Stimulated activated CD8-positive, alpha-beta memory T cell treated with anti-CD3 and anti-CD28 coated beads, Interleukin-7, amount 100 ng/mL, for 4 hours (primary cell): Measurements from ENCODE around the gene ATP2B2.

Experiments
- DNase-seq, 2 donors: peaks; one replicate each; pipeline ENCODE4 v3.0.0-alpha.2; 2020; ENCODE audit warnings: low read depth in 2 of 2

Gene ATP2B2

DNA sequence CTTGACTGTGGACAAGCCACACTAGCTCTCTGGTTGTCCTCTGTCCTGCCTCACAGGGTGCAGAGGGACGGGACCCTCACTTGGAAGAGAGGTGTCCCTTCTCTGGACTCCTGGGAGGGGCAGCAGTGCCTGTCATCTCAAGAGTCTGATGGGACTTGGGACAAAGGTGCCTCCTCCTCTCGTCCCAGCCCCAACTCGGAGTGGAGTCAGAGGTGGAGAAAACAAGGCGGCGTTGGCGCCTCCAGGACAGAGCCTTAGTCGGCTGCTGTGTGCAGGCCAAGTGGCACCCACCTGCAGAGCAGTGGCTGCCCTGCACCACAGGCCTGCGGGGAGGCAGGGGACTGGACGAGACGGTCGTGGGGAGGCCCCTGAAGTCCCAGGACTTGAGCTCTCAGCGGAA lies 175.1 kb downstream of the ATP2B2 start:
- DNase-seq: no peak

DNA sequence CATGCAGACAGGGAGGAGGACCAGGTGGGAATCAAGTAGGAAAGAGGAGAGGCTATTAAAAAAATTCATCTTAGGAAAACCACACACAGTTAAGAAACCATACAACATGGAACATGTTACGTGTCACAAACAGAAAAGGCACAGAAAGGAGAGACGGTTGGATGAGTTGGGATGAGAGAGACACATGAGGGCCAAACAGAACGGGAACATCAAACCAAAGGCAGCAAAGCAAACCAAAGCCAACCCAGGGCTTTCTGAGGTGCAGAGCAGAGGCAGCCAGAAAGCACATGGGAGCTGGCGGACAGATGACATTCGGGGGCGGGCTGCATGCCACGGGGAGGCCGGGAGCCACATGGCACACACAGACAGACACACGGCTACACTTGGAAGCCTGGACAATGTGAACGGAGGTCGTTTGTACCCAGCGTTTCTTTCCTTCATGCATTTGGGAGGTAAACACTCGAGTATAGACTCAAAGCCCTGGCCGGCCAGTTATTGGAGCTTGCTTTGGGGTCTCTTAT lies 175.8 kb downstream of the ATP2B2 start:
- no peak for DNase-seq

DNA sequence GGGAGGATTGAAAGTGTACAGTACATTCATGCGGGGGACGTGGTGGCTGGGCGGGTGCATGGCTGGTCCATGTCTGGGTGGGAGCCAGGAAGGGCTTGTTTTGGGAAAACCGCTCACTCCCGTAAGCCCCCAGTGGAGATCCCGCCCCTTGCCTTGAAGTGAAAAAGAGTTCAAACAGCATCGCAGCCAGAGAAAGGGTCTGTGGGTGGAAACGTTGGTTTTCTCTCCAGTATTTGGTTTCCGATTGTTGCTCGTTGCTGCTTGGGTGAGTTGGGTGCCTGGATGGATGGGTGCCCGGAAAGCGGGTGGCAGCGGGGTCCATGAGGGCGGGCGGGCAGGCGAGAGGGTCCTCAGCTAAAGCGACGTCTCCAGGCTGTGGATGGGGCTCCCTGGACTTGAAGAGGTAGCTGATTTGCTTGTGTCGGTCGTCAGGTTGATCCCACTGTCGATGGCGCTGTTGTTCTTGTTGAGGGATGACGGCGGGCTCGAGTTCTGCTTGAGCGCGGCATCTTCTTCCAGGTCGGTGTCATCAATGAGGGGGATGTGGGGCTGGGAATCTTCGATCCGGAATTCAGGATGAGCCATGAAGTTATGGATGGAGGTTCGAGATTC lies 176.8 kb downstream of the ATP2B2 start:
- no peak for DNase-seq

DNA sequence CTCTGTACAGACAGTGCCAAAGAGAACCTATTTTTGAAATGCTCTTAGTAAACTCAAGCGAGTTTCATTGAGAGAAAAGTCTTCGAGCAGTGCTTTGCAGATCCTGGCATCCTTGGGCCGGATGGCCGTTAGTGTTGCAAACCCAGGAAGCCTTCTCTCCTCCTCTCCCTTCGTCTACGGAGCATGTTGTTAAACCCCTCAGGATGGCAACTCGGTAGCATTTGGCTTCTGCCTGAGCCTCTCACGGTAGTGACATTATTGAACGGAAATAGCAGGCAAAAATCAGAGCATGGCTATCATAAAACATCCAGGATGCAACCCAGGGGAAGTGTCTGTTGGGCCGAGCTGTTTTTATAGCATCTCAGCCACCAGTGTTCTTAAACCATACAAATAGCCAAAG lies 177.8 kb downstream of the ATP2B2 start:
- no peak for DNase-seq

DNA sequence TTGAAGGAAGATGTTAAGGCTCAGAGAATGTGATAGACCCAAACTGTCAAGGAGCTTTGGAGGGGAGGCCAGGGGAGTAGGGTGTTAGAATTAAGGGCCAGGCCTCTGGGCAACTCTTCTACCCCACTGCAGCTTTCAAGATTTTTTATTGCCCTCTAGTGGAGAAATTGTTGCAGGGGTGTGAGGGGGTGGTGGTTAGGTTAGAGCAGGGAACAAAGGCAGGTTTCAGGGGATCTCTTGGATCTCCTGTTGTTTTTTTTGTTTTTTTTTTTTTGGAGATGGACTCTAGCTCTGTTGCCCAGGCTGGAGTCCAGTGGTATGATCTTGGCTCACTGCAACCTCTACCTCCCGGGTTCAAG lies 183.1 kb downstream of the ATP2B2 start:
- no peak for DNase-seq

DNA sequence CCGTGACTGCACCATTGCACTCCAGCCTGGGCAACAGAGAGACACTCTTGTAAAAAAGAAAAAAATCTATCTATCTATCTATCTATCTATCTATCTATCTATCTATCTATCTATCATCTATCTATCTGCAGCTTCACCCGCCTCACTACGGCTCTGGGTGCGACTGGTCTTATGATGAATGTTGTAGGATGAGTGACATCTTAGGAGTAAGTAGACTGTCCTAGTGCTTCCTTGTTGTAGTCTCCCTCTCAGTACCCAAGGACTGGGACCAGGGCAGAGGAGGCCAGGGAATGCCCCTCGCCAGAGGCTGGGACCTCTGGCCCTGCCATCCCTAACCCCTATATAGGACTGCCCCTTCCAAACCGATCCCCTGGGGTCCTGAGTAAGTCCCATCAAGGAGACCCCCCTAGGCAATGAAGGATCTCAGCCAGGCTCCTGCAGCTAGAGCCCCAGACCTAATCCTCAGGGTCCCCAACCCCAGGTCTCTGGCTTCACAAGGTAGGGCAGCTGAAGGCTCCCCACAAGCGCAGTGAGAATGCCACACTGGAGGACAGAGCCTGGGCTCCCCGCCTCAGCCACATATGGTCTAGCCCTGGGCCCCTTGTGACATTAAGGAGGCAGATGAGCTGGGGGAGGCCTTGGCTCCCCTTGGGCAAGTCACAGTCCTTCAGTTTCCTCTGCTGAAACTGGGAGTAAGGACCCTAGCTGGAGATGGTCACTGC lies 183.6 kb downstream of the ATP2B2 start:
- DNase-seq: no peak

DNA sequence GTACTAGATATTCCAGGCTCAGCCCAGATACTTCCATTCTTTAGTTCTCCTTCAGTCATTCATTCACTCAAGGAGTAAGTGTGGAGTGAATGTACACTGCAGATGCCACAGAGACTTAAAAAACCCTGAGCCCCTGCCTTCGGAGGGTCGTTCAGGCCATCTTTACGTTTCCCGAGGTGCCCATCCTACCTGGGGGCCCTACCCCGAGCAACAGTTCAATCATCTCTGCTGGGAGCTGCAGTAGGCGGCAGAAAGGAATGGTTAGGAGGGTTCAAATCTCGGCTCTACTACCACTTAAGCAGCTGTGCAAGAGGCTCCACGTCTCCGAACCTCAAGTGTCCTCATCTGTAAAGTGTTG lies 185.1 kb downstream of the ATP2B2 start:
- no peak for DNase-seq

DNA sequence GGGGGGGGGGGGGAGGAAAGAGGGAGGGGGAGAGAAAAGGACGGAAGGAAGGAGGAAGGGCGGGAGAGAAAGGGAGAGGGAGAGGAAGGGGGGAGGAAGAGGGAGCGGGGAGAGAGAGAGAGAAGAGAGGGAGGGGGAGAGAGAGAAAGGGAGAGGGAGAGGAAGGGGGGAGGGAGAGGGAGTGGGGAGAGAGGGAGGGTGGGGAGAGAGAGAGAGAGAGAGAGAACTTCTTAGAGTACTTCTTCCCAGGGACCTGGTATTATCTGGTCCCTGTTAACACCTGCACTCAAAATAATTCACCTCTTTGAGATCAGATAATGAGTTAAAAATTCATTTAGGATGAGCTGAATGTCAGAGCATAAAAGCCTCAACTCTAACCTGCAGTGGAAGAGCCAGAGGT lies 185.6 kb downstream of the ATP2B2 start:
- DNase-seq: no peak

DNA sequence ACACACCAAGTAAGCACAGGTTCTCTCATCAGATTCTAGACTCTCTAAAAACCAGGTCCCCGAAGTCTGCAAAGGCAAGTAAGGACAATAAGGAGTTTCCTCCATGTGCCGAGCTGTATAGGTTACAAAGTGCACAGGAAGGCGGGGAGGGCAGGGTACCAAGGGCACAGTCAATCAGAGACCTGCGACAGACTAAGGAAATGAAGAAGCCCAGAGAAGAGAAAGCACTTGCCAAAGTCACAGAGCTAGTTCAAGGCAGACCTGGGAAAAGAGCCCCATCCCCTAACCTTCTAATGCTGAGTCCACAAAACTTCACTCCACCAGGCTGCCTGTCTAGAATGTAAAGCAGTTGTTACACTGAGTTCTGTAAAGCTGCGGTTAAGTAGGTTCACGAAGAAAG lies 186.1 kb downstream of the ATP2B2 start:
- DNase-seq: no peak

DNA sequence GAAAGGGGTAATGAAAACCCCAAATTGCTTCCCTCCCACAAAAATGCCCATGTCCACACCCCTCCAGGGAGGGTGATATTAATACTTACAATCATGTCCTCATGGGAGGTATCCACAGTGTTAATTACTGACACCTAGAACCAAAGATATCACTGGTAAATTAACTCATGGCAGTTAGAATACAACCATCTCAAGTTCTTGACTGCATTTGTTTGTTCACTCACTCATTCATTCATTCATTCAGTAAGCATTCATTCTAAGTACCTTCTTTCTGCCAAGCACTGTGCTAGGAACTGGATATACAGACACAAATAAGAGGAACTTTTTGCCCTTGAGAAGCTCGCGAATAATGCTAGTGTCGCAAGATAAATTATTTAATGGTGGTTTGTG lies 187.4 kb downstream of the ATP2B2 start:
- no peak for DNase-seq

DNA sequence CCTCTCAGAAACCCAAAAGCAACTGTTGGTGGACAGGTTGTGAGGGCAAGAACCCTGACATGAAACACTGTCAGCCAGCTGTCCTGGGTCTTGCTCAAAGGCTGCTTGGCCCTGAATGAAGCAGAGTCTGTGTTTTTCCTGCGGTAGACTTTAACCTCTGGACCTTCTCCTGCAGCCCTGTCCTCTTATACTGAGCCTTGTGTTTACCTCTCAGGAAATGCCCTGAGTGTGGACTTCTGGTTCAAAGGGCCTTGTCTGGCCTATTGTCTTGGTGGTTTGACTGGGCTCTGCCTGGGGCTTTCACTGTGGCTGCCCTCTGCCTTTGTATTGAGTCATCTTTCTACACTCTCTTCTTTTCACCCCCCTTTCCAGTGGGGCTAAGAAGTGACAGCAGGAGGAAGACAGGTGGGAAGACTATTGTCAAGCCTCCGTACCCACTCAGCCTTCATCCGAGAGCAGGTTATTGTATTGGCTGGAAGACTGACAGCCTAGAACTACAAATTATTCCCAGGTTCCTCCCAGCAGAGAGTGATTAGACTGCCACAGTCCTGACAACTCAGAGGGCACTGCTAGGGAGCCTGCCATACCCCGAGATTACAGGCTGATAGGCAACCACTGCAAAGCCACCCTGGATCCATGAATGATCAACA lies 187.9 kb downstream of the ATP2B2 start:
- no peak for DNase-seq

DNA sequence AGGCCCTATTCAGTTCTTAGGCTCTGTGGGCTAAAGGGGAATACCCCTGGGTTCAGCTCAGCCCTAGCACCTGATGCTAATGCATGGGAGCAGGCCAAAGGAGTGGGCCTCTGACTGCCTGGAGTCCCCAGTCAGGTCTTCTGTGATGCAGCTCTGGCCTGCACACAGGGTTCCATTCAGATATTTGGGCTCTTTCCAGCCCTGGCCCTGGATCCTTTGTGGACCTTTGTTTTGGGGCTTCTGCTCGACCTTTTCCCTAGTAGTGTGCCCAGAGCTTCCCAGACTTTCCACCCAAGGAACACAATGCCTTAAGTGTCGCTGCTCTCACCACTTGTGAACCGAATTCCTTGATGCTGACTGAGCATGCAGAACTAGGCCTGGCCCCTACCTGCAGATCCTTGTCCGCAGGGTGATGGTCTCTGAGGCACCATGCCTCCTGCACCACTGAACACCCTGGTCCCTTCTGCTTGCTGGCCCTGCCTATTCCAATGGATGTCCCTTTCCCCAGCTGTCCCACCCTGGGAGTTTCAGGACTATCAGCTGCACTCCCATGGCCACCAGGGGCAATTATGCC lies 189.5 kb downstream of the ATP2B2 start:
- no peak for DNase-seq

DNA sequence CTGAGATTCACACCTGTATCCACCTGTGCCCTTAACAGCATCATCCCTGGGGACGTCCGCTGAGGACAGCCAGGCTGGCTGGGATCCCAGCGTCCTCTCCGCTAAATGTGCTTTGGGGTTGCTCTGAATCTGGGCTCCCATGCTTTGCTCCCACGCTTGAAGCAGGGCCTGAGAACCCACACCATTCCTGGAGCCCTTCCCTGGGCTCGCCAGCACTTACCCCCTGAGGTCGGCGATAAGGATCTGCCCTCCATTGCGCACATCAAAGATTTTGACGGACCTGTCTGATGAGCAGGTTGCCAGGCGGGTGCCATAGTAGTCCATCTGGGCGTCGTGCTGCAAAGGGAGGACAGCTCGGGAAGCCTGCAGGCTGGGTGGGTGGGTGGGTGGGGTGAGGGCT lies 190.3 kb downstream of the ATP2B2 start:
- DNase-seq: no peak

DNA sequence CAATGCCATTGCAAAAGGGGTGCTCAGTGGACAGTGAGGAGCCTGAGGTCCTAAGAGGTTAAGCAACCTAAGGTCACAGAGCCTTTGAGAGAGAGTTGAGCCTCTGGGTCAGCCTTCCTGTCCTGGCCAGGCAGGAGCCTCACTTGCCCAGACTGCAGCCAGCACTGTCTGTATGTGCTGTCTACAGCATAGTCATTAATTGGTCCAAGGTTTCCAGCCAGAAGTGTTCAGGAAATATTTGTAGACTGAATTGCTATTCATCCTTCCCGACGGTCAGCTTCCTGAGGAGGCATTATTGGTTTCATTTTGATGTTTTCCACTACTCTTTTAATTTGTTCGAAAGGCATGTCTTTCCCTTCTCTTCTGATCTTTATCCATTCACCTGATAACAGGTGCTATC lies 192.5 kb downstream of the ATP2B2 start:
- DNase-seq: no peak

DNA sequence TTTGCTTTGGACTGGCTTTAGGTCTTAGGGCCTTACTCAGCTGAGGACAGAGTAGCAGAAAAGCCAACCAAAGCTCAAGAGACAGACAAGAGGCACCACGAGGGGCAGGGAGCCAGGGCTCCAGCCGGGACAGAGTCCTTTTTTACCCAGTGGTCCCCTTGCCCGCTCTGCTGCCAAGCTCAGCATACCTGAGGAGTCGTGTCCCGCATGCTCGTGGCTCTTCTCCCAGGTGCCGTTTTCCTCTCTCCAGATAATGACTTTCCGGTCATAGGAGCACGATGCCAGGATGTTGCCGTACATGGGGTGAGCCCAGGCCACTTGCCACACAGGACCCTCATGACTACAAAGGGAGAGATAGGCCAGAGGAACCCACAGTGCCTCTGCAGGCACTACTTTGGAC lies 193.0 kb downstream of the ATP2B2 start:
- no peak for DNase-seq

DNA sequence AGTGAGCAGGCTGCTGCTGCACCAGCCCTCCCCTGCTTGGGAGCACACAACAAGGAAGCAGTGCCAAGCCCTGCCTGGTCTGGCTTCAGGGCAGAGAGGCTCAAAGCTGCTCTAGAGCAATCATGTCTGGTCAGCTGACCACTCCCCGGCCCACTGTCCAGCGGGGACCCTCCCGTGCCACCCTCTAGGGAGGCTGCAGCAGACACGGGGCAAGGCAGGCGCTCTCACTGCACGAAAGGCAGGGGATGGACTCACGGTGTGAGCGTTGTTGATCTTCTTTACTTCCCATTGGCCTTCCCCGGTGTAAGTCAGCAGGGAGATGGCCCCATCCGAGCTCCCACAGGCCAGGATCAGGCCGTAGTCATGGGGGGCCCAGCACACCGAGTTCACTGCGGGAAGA lies 193.7 kb downstream of the ATP2B2 start:
- no peak for DNase-seq

DNA sequence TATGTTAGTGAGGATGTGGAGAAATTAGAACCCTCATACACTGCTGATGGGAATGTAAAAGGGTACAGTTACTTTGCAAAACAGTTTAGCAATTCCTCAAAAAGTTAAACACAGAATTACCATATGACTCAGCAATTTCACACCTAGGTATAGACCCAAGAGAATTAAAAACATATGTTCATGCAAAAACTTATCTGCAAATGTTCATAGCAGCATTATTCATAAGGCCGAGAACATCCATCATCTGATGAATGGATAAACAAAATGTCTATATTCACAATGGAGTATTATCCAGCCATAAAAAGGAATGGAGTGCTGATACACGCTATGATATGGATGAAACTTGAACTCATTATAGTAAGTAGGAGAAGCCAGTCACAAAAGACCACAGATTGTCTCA lies 194.8 kb downstream of the ATP2B2 start:
- no peak for DNase-seq

DNA sequence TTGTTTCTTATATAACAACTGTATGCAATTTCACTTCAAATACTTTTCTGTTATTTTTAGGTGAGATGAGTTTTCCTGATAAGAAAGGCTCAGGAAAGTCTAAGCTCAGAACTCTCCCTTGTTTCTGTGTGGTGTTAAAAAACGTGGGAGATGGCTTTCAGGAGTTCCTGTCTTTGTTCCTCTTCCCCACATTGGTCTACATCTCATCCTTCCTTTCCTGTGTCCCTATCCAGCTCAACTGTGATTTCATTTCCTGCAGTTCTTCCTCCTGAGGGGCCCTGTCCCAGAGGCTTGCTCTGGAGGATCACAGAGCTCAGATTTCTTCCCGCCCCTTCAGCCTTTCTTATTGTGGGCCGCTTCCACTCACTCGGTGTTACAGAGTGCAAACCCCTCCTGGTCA lies 195.7 kb downstream of the ATP2B2 start:
- no peak for DNase-seq

DNA sequence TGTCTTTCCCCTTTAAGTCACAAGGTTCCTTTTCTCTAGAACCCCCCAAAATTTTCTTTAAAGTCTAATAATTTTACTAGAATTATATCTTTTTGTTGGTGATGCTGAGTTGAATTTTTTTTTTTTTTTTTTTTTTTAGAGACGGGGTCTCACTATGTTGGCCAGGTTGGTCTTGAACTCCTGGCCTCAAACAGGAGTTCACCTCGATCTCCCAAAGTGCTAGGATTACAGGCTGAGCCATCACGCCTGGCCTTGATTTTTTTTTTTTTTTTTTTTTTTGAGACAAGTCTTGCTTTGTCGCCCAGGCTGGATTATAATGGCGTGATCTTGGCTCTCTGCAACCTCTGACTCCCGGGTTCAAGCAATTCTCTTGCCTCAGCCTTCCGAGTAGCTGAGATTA lies 196.7 kb downstream of the ATP2B2 start:
- DNase-seq: no peak

DNA sequence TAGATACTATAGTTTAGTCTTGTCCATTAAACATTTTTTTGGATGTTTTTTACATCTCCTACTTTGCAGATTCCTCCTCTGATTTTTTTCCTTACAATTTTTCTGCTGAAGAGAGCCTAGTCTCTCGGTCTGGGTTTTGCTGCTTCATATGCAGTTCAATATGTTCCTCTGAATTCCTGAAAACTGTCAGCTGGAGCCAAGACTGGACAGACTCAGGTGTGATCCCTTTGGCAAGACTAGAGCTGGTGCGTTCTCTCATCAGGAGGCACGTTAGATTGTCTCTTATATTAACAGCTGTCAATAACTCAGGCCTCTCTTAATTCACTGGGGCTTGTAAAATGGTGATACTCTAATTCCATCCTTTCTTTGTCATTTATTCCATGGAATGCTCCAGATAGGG lies 199.2 kb downstream of the ATP2B2 start:
- no peak for DNase-seq

DNA sequence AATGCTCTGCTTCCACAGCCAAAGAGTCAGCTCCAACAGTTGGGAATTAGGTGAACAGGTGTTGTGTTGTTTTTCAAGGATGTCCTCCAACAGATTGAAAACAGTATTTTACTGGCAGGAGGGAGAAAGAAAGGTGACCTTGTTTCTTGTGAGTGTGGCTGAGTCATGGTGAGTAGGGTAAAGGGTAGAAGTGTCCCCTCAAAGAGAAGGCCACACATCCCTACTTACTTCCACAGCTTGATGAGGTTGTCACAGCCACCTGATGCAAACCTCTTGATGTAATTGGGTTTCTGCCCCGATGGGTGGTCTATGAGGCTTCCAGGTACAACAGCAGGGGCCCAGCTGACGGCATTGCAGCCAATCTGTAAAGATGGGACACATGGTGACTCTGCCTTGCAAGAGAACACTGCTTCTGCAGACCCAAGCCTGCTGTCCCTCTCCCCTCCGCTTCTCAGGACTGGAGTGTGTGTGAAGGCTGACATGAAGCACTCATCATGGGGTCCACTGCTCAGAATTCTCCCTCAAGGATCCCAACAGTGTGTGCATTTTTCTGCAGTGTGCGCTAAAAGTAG lies 200.0 kb downstream of the ATP2B2 start:
- no peak for DNase-seq

DNA sequence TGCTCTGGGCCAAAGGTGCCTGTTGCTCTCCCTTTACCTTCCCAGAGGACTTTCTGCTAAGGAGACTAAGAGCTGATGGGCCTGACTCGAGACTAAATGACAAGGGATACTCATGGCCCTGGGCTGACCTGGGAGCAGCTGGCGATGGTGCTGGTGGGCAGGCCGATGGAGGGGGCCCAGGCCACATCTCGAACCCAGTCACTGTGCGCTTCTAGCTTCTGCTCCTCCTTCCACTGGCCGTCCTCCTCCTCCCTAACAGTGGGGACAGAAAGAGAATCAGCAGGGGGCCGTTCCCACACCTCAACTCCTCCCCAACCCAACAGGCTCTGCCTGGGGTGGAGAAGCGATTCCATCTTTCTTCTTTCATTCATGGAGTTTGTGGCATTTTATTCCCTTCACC lies 200.5 kb downstream of the ATP2B2 start:
- no peak for DNase-seq

DNA sequence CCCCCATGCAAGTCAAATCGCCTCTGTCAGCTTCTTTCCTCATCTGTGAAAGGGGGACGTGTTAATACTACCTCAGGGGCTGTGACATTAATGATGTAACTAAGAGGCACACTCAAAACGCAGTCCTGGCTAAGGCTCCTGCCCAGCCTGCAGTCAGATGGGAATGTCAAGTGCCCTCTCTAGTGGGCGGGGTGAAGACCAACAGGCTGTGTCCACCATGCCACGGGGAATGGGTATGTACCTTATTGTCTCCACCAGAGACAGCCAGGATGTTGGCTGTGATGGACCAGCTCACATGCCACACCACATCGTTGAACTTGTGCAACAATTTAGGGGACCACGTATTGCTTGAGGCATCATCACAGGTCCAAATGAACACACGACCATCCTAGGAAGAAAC lies 201.6 kb downstream of the ATP2B2 start:
- DNase-seq: no peak
